SK-MEL-5 (cell line): Measurements from ENCODE around the gene OTOF. TPM values are rescaled to one million over a fixed set of nuclear protein-coding genes. Genes with fewer than 3 reads are reported as not detected.
"Not testable (repeated sequence)": the region's sequence is repeated elsewhere in the genome, so short reads cannot be mapped to it uniquely, and the experiment has no call there.

Experiments
- DNase-seq: peaks from one replicate; pipeline ENCODE4 v3.0.0-alpha.2; 2016; ENCODE audit warnings: low read depth, low spot score
- in situ Hi-C: cut with HindIII; loops from 2 replicates; pipeline ENCODE4 v1.10.0; 2016; ENCODE audit warnings: low sequenced_read_pairs, high pct_unique_total_duplicates, low pct_unique_long_range_greater_than_20kb
- total RNA-seq: library from RNA; depleted of rRNA; stranded (reverse); fragments of >200 nt; shearing (Covaris generic); gene quantifications from 2 replicates; pipeline ENCODE4 v1.2.3, GENCODE V29; 2014

The OTOF gene
- total RNA-seq, 1 experiment from 2014 or later: not detected

DNA sequence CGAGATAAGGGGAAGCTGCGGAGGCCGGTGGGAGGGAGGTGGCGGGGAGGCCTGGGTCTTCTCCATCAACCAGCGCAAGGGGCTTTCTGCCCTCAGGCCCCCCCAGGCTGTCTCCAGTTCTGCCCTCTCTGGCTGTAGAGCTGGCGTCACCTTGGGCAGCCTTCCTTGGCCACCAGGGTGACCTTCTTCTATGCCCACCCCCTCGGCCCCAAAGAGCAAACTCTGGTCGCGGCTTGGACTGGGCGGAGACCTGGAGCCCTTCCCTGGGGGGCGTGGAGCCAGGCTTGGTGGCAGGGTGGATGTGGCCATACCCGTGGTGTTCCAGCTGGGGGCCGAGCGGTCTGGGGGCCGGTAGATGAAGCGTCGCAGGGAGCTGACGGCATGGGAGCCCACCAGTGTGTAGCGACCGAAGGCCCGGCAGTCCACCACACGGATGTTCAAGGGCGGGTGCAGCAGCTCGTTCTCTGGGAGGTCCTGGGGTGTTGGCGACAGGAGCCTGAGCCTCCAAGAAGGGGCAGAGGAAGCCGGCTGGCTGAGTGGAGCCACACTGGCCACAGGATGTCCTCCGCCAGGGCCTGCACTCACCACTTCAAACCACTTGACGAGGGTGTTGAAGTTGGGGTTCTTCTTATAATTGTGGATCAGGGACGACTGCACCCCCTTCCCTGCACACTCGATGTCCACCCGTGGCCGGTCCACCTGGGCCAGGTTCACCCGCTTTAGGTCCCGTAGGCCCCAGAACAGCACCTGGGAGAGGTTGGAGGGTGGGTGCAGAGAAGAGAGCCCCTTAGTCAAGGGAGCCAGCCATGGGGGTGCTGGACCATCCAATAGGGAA, 4.9 kb downstream of the OTOF start:
- in situ Hi-C loops: no loop called here

DNA sequence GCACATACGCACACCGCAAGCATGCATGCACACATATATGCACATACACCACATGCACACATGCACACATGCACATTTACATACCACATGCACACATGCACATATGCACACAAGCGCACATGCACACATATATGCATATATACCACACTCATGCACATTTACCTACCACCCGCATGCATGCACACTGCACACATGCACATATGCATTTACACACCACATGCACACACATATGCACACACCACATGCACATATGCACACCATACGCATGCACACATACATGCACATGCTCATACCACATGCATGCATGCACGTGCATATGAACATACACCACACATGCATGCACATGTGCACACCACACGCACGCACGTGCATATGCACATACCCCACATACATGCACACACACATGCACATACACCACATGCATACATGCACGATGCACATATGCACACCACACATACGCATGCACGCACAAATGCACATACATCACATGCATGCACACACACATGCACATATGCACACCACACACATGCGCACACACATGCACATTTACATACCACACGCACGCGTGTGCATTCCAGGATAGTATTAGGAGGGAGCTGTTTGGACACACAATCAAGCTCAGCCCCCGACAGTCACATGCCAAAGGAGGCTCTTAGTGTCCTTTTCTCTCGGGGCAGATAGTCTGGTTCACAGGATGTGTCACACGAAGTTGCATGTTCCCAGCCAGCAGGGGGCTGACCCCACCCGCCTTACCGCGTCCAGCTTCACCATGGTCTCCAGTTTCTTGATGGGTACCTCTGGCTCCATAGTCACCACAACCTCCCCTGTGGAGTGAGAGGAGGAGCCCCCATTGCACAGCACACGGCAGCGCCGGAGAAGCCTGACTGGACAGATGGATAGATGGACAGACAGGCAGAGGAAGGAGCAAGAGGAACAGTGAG, 5.9 kb downstream of the OTOF start:
- in situ Hi-C loops: no loop called here

More for the DNA sequence above, 4.9 kb downstream of the OTOF start:
- DNase-seq: no peak

DNA sequence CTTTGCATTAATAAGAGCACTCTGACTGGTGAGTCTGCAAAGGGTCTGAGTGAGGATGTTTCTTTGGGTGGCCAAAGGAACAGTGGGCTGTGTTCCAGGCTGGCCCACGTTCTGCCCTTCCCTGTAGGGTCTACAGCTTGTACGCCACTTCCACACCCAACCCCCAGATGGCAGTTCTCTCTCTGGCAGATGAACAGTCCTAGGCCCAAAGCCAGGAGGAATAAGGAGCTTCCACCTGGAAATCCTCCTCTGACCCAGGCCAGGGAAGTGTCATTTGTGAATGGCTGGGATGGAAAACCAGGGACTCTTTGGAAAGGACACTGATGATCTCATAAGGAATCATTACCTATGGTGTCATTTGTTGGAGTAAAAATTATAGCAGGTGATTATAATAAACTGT, 6.6 kb downstream of the OTOF start:
- in situ Hi-C loops: no loop called here

More for the DNA sequence above, 5.9 kb downstream of the OTOF start:
- peak; percentile 18 for DNase-seq

DNA sequence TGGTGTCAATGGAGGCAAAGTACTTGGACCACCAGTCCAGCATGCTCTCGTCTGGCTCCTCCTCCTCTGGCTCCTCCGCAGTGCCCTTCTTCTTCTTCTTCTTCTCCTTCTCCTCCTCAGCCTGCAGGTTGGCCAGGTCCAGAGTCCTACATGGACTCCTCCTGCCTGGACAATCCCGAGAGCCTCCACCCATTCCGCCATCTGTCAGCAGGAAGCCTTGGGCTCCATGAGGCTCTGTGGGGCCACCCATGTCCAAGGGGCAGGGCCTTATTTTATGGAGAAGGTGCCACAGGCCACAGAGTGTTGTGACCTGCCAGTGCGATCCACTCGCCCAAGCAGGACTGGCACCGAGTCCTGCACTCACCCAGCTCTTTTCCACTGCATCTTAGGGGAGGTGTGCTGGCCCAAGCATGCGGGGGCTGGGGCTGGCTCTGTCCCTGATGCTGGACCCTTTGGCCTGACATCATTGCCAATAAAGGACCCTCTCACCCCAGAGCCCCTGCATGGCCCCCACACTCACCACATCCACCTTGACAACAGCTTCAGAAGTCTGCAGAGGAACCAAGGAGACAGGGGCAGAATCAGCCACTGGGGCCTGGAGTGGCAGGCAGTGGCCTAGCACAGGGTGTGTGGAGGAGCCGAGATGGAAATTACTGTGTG, 7.2 kb downstream of the OTOF start:
- in situ Hi-C loops: no loop called here

More for the DNA sequence above, 6.6 kb downstream of the OTOF start:
- peak; percentile 22 for DNase-seq

DNA sequence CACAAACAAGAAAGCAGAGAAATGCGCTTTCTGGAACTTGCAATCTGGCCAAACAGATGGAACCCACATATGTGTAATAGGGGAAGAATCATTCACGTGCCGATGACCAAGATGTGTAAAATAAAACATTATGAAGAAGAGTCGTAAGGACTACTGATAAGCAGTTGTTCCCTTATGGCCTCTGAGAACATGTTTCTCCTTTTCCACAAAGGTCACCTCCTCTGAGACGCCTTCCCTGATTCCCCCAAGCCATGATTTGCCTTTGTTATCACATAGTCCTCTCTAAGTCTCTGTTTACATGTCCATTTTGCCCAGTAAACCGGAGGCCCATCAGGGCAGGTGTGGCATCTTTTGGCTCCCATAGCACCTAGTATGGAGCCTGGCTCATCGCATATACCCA, 8.0 kb downstream of the OTOF start:
- in situ Hi-C loops: no loop called here
- no peak for DNase-seq

More for the DNA sequence above, 7.2 kb downstream of the OTOF start:
- DNase-seq: no peak

DNA sequence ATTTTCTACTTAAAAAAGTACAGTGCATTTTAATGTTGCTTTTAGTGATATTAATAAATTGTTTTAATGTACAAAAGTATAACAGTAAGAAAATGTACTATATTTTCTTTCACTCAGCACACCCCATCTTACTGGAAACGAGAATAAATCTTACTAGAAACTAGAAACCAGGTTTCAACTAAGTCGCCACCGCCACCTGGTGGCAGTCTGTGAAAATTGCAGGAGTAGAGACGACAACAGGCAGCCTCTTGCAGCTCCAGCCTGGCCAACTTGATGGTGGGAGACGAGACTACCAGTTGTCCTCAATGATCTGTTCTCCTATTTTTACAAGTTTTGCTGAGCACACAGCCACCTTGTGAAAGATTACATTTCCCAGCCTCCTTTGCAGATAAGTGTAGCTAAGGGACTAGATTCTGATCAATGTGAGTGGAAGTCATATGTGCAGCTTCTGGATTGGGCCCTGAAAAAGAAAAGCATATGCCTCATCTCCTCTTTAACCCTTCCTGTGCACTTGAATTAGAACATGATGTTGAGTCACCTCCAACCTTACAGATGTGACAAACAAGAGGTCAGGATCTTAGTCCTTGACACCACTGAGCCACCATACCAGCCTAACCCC, 8.7 kb downstream of the OTOF start:
- in situ Hi-C loops: no loop called here
- peak; percentile 85 for DNase-seq

DNA sequence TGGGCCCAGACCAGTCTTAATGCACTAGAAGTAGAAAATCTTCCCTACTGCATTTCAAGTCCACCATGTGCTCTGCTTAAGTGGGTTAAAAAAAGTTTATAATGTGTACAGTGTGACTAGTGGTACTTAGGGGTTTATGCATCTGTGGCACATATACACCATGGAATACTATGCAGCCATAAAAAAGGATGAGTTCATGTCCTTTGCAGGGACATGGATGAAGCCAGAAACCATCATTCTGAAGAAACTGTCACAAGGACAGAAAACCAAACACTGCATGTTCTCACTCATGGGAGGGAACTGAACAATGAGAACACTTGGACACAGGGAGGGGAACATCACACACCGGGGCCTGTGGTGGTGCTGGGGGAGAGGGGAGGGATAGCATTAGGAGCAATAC, 9.4 kb downstream of the OTOF start:
- in situ Hi-C loops, DNase-seq: not testable (repeated sequence)

DNA sequence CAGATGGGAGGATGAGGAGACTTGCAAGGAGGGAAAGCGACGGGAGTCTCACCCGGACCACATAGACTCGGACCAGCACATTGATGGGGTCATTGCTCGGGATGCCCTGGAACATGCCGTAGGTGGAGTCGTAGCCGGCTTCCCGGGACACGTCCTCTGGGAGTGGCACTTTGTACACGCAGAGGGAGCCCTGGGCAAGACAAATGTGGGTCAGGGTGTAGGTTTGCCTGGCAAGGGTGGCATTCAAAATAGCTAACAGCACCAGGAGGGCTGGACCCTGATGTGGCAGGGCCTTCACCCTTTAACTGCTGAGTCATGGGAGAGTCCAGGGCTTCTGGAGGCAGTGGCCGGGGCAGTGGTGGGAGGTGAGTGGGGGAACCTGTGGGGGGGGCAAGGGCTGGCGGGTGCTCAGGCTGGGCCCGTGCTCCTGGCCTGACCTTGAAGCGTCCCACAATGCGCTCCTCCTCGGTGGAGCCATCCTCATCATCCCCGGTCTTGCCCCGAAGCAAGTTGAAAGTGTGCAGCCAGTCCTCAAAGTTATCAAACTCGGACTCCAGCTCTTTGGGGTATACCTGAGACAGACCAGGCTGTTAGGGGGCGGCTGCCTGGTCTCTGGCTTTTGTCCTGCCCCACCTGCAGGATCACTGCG, 11.1 kb downstream of the OTOF start:
- no peak for DNase-seq
- in situ Hi-C loops: no loop called here

DNA sequence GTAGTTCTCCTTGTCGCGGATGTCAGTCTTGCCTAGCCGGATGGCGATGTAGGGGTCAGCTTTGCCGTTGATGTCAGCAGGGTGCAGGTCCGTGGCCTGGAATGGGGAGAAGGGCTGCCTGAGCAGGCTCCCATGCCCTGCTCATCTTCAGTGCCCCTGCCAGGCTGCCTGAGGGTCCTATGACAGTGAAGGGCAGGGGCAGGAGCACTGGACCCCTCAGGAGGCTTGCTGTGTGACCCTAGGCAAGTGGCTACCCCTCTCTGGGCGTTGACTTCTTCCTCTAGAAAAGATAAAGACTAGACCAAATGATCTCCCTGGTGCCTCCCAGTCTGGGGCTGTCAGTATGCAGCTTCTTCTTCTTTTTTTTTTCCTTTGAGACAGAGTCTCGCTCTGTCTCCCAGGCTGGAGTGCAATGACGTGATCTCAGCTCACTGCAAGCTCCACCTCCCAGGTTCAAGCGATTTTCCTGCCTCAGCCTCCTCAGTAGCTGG, 11.9 kb downstream of the OTOF start:
- DNase-seq: no peak
- in situ Hi-C loops: no loop called here

DNA sequence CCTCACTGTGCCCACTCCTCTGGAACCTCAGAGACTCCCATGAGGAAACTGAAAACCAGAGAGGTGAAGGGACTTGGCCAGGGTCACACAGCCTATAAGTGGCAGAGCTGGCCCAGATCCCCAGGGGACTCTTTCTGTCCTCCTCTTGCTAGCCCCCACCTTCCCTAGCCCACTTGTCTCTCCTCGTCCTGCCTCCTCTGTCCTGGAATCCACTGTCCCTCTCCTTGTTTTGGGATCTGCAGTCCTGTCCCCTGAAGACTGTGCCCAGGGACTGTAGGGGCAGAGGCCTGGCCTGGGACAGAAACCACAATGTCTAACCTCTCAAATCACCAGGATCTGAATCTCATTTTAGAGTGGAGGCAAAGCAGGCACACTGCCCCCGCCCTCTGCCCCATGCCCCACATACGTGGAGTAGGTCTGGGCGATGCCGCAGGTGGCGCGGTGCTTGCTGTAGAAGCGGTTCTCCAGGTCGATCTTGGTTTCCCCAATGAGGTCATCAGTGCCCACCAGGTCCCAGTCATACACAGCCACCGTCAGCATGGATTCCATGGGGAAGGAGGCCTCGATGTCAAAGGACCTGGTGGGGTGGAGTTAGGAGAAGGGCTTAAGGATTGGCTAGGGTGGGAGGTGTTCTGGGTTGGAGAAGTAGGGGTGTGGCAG, 12.5 kb downstream of the OTOF start:
- in situ Hi-C loops: no loop called here
- no peak for DNase-seq

DNA sequence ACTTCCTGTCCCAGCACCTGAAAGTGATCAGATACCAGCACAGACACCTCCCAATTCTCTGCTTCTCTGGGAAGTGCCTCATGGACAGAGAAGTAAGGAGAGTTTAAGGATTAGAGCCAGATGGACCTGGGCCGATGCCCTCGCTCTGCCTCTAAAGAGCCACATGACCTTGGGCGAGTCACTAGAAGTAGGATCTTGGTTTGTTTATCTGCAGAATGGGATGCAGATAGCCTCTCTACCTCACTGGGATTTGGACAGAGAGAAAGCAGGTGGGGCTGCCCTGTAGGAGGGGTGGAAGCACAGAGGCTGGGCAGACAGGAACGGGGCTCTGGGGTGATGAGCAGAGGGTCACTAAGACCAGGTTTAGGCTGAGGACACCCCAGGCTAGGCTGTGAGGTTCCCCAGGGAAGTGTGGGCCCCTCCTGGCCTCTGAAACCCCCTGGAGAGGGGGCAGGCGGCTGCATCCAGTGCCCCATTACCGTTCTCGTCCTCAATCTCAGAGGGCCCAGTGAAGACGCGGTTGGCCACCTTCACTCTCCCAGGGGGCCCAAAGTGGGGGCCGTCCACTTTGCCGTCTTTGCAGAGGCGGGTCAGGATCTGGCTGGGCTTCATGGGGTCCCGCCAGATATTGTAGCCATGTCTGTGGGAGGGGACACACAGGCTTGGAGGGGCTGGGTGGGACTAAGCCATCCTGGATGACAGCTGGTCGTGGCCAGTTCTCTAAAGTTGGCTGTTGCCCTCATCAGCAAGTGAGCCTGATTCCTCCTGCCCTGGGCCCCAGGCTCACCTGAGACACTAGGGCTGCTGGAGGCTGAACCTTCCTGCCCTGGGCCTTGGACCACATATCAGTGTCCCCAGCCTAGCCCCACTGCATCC, 13.3 kb downstream of the OTOF start:
- DNase-seq: no peak
- in situ Hi-C loops: no loop called here

DNA sequence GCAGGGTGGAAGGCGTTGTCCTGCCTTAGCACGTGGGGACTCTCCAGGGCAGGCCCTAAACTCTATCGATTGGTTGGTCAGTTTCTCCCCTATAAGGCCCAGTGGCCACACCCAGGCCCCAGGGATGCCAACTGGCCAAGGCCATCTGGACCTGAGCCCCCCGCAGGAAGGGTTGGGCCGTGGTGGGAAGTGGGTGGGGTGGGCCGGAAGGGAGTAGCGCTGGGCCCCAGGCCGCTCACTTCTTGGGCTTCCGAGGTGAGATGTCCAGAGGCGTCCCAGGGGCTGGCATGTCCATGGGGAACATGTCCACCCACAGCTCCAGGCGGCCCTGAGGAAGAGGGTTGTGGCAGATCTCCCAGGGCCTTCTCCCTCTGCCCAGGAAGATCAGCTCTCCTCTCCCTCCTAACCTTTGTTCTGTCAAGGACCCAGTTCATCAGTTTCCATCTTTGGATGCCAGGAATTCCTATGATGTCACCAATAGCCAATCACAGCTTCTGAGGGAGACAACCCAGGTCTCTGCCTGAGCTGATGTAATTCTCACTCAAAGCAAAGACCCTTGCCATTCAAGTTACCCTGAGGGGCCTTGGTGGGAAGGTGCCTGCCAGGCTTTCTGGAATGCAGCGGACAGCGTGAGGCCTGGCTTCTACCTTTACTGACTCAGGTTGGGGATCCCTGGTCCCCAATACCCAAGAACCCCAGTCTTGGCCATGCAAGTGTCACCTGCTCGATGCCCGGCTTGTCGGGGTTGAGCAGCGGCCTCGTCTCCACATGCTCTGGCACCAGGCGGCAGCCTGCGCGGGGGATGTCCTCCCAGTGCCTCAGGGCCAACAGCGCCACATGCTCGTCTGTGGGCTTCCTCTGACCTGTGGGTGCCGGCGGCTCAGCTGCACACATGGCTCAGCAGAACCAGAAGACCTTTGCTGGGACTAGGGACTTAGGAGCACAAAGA, 14.4 kb downstream of the OTOF start:
- DNase-seq: peak; percentile 30
- in situ Hi-C loops: no loop called here

DNA sequence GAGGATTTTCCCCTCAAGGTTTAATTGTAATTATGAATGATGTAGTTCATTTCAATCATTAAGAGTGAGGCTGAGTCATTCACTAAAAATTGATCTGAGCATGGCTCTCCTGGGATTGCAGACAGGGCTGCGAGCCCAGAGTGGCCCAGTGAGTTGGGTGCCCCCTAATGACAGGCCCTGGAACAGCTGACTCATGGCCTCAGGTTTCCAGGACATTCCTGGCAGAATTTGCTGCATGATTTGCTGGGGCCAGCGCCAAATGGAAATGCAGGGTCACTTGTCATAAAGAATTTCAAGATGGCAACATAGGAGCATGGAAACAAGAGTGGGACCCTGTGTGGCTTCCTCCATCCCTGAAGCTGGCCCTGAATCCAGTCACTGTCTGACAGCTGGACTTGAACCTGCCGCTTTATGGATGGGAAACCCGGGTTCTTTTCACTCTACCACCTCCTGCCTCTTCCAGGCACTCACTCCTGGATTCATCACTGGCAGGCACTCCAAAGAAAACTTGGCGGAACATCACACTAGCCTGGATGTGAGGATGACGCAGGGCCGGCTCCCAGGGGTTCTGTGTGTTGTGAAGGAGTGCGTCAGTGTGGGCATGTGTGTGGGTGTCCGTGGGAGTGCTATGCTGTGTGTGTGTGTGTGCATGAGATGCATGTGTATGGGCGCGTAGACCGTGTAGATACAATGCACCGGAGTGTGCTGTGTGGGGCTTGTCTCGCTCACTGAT, 15.2 kb downstream of the OTOF start:
- in situ Hi-C loops: no loop called here
- peak; percentile 79 for DNase-seq

DNA sequence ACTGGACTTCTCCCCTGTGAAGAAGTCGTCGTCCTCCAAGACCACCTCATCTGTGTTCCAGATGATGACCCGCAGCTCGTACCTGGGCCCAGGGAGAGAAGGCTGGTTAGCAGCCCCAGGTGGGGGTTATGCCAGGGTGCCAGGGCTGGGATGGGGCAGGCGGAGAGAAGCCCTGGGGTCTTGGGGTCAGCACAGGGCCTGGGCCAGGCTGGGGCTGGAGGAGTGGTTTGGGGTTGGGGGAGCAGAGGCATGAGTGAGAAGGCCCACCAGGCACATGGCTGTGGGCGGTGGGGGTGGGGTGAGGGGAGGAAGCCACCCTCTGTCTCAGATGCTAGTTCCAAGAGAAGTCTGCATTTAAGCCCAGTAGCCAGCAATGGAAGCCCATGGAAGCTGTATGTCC, 15.8 kb downstream of the OTOF start:
- in situ Hi-C loops: no loop called here
- no peak for DNase-seq
